ENCODE results near the gene CAPN11.

DNA sequence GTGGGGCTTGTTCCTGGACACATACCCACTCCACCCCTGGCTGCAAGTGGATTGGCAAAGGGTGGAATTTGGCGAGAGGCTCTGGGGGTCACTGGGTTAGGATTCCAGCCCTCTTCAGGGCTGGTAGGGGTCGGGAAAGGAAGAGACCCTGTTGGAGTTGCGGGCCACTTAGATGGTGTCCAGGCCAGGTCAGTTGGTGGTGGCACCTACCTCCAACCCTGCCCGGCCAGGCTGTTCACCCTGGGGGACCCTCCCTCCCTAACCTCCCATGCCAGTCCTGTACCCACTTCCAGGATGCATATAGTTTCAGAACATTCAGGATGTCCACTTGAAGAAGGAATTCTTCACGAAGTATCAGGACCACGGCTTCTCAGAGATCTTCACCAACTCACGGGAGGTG, 21.0 kb downstream of the CAPN11 start:
- TF ChIP-seq, protein P1, sequence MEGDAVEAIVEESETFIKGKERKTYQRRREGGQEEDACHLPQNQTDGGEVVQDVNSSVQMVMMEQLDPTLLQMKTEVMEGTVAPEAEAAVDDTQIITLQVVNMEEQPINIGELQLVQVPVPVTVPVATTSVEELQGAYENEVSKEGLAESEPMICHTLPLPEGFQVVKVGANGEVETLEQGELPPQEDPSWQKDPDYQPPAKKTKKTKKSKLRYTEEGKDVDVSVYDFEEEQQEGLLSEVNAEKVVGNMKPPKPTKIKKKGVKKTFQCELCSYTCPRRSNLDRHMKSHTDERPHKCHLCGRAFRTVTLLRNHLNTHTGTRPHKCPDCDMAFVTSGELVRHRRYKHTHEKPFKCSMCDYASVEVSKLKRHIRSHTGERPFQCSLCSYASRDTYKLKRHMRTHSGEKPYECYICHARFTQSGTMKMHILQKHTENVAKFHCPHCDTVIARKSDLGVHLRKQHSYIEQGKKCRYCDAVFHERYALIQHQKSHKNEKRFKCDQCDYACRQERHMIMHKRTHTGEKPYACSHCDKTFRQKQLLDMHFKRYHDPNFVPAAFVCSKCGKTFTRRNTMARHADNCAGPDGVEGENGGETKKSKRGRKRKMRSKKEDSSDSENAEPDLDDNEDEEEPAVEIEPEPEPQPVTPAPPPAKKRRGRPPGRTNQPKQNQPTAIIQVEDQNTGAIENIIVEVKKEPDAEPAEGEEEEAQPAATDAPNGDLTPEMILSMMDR (IDR thresholded peaks at IDR 0.05; ENCODE audit: insufficient read depth, low read length), result no peak
- TF ChIP-seq POLR2AphosphoS5 (IDR thresholded peaks at IDR 0.05; ENCODE audit: low read depth) (no peak), REST (IDR thresholded peaks at IDR 0.05; ENCODE audit: insufficient replicate concordance, low read depth) (no peak), GABPA (IDR thresholded peaks at IDR 0.05; ENCODE audit: low read depth) (no peak), SPI1 (IDR thresholded peaks at IDR 0.05; ENCODE audit: borderline replicate concordance, low read depth) (no peak)

Measured in HL-60 (cell line).